Stimulated activated CD8-positive, alpha-beta memory T cell treated with anti-CD3 and anti-CD28 coated beads, Interleukin-12 subunit alpha, Interleukin-12 subunit beta, amount 100 ng/mL, for 24 hours (primary cell): ENCODE data around the gene CT47A7.
"Not testable (repeated sequence)": the region's sequence is repeated elsewhere in the genome, so short reads cannot be mapped to it uniquely, and the experiment has no call there.

Experiments
- DNase-seq: peaks from one replicate; pipeline ENCODE4 v3.0.0-alpha.2; 2020; ENCODE audit errors: extremely low read depth

CT47A7 gene

GRCh38 chrX:120956500-120956899, at the start of gene CT47A7:
Gene CT47A7, minus strand, starts transcription at chrX:120956600. Its CDS starts 255 bp downstream, at chrX:120956345.
- DNase-seq, result not testable (repeated sequence)

GRCh38 chrX:121000589-121000988, 44.2 kb upstream of the CT47A7 start:
- DNase-seq, result no peak

GRCh38 chrX:120999413-120999812, 43.0 kb upstream of the CT47A7 start:
- no peak for DNase-seq

- DNase-seq, result not testable (repeated sequence)
These were observed 29.3 kb upstream of the CT47A7 start, which contains the start of gene CT47A1 for GRCh38 chrX:120985660-120986059. Gene CT47A1, minus strand, starts transcription at chrX:120985760. Its CDS starts 231 bp downstream, at chrX:120985529.
